Neural progenitor cell (in vitro differentiated cells): ENCODE measurements around the gene TRIM69. TPM values are rescaled to one million over a fixed set of nuclear protein-coding genes. Genes with fewer than 3 reads are reported as not detected.

Experiments
- DNase-seq: peaks from one replicate; pipeline ENCODE4 v3.0.0-alpha.2; 2016; ENCODE audit warnings: low spot score
- H2AFZ ChIP-seq: fragments of 200-600 bp; sonication (generic); replicated peaks from 2 replicates; pipeline ENCODE4 v1.6.1; 2016; ENCODE audit warnings: antibody characterized with exemption
- H3F3A ChIP-seq: fragments of 200-600 bp; sonication (generic); 2 replicates; pipeline ENCODE4 v1.6.1; 2016; ENCODE audit warnings: antibody characterized with exemption, low read depth
- H3K27ac ChIP-seq: fragments of 200-600 bp; sonication (generic); 2 replicates; pipeline ENCODE4 v1.5.1; 2016; ENCODE audit warnings: mild to moderate bottlenecking
- H3K27me3 ChIP-seq: fragments of 200-600 bp; sonication (generic); 2 replicates; pipeline ENCODE4 v1.6.1; 2016; ENCODE audit warnings: mild to moderate bottlenecking, moderate library complexity
- H3K36me3 ChIP-seq: fragments of 200-600 bp; sonication (generic); 2 replicates; pipeline ENCODE4 v1.5.1; 2016
- H3K4me1 ChIP-seq: fragments of 200-600 bp; sonication (generic); 2 replicates; pipeline ENCODE4 v1.6.1; 2016; ENCODE audit warnings: mixed run types
- H3K4me2 ChIP-seq: fragments of 200-600 bp; sonication (generic); 2 replicates; pipeline ENCODE4 v1.6.1; 2016
- H3K4me3 ChIP-seq: fragments of 200-600 bp; sonication (generic); 2 replicates; pipeline ENCODE4 v1.5.1; 2016
- H3K79me2 ChIP-seq: fragments of 200-600 bp; sonication (generic); 2 replicates; pipeline ENCODE4 v1.6.1; 2016; ENCODE audit warnings: low read depth
- H3K9ac ChIP-seq: fragments of 200-600 bp; sonication (generic); 2 replicates; pipeline ENCODE4 v1.6.1; 2016
- H3K9me3 ChIP-seq: fragments of 200-600 bp; sonication (generic); 2 replicates; pipeline ENCODE4 v1.5.1; 2016; ENCODE audit warnings: low read depth
- H4K20me1 ChIP-seq: fragments of 200-600 bp; sonication (generic); 2 replicates; pipeline ENCODE4 v1.6.1; 2016; ENCODE audit warnings: low read depth
- H3K27ac Mint-ChIP-seq: 3 replicates; pipeline ENCODE4 v1.8.0; 2021; ENCODE audit warnings: mixed read lengths
- H3K27me3 Mint-ChIP-seq: 2 replicates; pipeline ENCODE4 v1.8.0; 2022; ENCODE audit warnings: low read depth, mild to moderate bottlenecking, inconsistent platforms, moderate library complexity, mixed read lengths; ENCODE audit not compliant: insufficient read depth
- H3K36me3 Mint-ChIP-seq: 3 replicates; pipeline ENCODE4 v1.8.0; 2021; ENCODE audit warnings: mixed read lengths
- H3K4me1 Mint-ChIP-seq: 3 replicates; pipeline ENCODE4 v1.8.0; 2021; ENCODE audit warnings: mixed read lengths
- H3K4me3 Mint-ChIP-seq: 3 replicates; pipeline ENCODE4 v1.8.0; 2021; ENCODE audit warnings: mild to moderate bottlenecking, moderate library complexity, mixed read lengths
- H3K9me3 Mint-ChIP-seq: 3 replicates; pipeline ENCODE4 v1.8.0; 2020; ENCODE audit warnings: mixed read lengths
- CTCF ChIP-seq: fragments of 200-600 bp; sonication (generic); IDR thresholded peaks from 2 replicates; pipeline ENCODE4 v1.5.1; 2017; ENCODE audit warnings: antibody characterized with exemption, mild to moderate bottlenecking
- EZH2 ChIP-seq: fragments of 200-600 bp; sonication (generic); IDR thresholded peaks from 2 replicates; pipeline ENCODE4 v1.6.1; 2017; ENCODE audit warnings: antibody characterized with exemption, mild to moderate bottlenecking, moderate library complexity
- EZH2phosphoT487 ChIP-seq: fragments of 200-600 bp; sonication (generic); IDR thresholded peaks from 2 replicates; pipeline ENCODE4 v1.6.1; 2017; ENCODE audit warnings: antibody characterized with exemption
- small RNA-seq: library from RNA; depleted of rRNA; stranded (forward); fragments of <200 nt; gene quantifications from one replicate; pipeline ENCODE3, GENCODE V24; 2015
- total RNA-seq: library from RNA; depleted of rRNA; stranded (reverse); fragments of >200 nt; gene quantifications from 2 replicates; pipeline ENCODE4 v1.2.3, GENCODE V29; 2015; ENCODE audit warnings: low replicate concordance

TRIM69 gene
- total RNA-seq, 1 donor from 2014 or later, result 0.51 TPM

- peaks cover 2% of the 10 kb centered on the region for H3K27me3 Mint-ChIP-seq
- TF ChIP-seq CTCF (no peak), EZH2phosphoT487 (no peak), EZH2 (no peak)
Measured at GRCh38 chr15:44810237-44810636, 73.9 kb downstream of the TRIM69 start.

GRCh38 chr15:44811337-44811736 is 75.0 kb downstream of the TRIM69 start:
- Histone ChIP-seq H3K4me3 (no peak overlapping the region), H3K27ac (no peak overlapping the region), H3K4me2 (no peak overlapping the region), H3K9me3 (no peaks in the 10 kb centered on the region), H2AFZ (no peak overlapping the region), H3K79me2 (no peaks in the 10 kb centered on the region), H3K27me3 (peaks cover 3% of the 10 kb centered on the region), H3K9ac (no peak overlapping the region), H4K20me1 (no peaks in the 10 kb centered on the region), H3K36me3 (no peaks in the 10 kb centered on the region), H3K4me1 (no peaks in the 10 kb centered on the region), H3F3A (no peaks in the 10 kb centered on the region)
- no peak overlapping the region for H3K4me3 Mint-ChIP-seq
- H3K9me3 Mint-ChIP-seq, result no peaks in the 10 kb centered on the region
- H3K27ac Mint-ChIP-seq, result no peak overlapping the region
- H3K4me1 Mint-ChIP-seq, result no peaks in the 10 kb centered on the region
- TF ChIP-seq EZH2phosphoT487, result no peak
- no peak for TF ChIP-seq CTCF
- TF ChIP-seq EZH2, result no peak
- peaks cover 2% of the 10 kb centered on the region for H3K27me3 Mint-ChIP-seq
- H3K36me3 Mint-ChIP-seq, result no peaks in the 10 kb centered on the region
- DNase-seq, result no peak

More at GRCh38 chr15:44810237-44810636, 73.9 kb downstream of the TRIM69 start:
- Histone ChIP-seq H3K79me2 (no peaks in the 10 kb centered on the region), H3K36me3 (no peaks in the 10 kb centered on the region), H3K9me3 (no peaks in the 10 kb centered on the region), H3K27ac (no peak overlapping the region), H3K4me1 (no peaks in the 10 kb centered on the region), H2AFZ (no peak overlapping the region), H3K4me2 (no peak overlapping the region), H3K4me3 (no peak overlapping the region), H3K27me3 (peaks cover 3% of the 10 kb centered on the region), H4K20me1 (no peaks in the 10 kb centered on the region), H3F3A (no peaks in the 10 kb centered on the region), H3K9ac (no peak overlapping the region)
- no peaks in the 10 kb centered on the region for H3K36me3 Mint-ChIP-seq
- no peak overlapping the region for H3K4me3 Mint-ChIP-seq
- DNase-seq, result no peak
- H3K4me1 Mint-ChIP-seq, result no peaks in the 10 kb centered on the region
- H3K9me3 Mint-ChIP-seq, result no peaks in the 10 kb centered on the region
- no peak overlapping the region for H3K27ac Mint-ChIP-seq

GRCh38 chr15:44812029-44812517 is 75.7 kb downstream of the TRIM69 start:
- H3K27ac Mint-ChIP-seq, result no peak overlapping the region
- Histone ChIP-seq H2AFZ (no peak overlapping the region), H3K4me1 (no peaks in the 10 kb centered on the region), H3K4me3 (no peak overlapping the region), H3K36me3 (no peaks in the 10 kb centered on the region), H3K27me3 (peaks cover 3% of the 10 kb centered on the region), H3F3A (no peaks in the 10 kb centered on the region), H3K9ac (no peak overlapping the region), H4K20me1 (no peaks in the 10 kb centered on the region), H3K4me2 (no peak overlapping the region), H3K27ac (no peak overlapping the region), H3K79me2 (no peaks in the 10 kb centered on the region), H3K9me3 (no peaks in the 10 kb centered on the region)
- H3K9me3 Mint-ChIP-seq, result no peaks in the 10 kb centered on the region
- DNase-seq, result no peak
- TF ChIP-seq EZH2, result no peak
- no peaks in the 10 kb centered on the region for H3K36me3 Mint-ChIP-seq
- H3K4me1 Mint-ChIP-seq, result no peaks in the 10 kb centered on the region
- H3K27me3 Mint-ChIP-seq, result peaks cover 2% of the 10 kb centered on the region
- no peak overlapping the region for H3K4me3 Mint-ChIP-seq

- TF ChIP-seq EZH2phosphoT487, result no peak
- TF ChIP-seq EZH2, result no peak
- TF ChIP-seq CTCF, result no peak
- Histone ChIP-seq H3F3A (no peaks in the 10 kb centered on the region), H3K4me1 (no peaks in the 10 kb centered on the region), H2AFZ (no peak overlapping the region), H3K36me3 (no peaks in the 10 kb centered on the region), H3K9ac (no peak overlapping the region), H4K20me1 (no peaks in the 10 kb centered on the region), H3K4me2 (no peak overlapping the region), H3K9me3 (no peaks in the 10 kb centered on the region), H3K4me3 (no peak overlapping the region), H3K27me3 (no peaks in the 10 kb centered on the region), H3K27ac (no peak overlapping the region), H3K79me2 (no peaks in the 10 kb centered on the region)
- Mint-ChIP-seq H3K36me3 (no peaks in the 10 kb centered on the region), H3K27ac (no peak overlapping the region), H3K4me3 (no peak overlapping the region), H3K4me1 (no peaks in the 10 kb centered on the region), H3K9me3 (no peaks in the 10 kb centered on the region), H3K27me3 (peaks cover 2% of the 10 kb centered on the region)
- no peak for DNase-seq
Measured at GRCh38 chr15:44813231-44813630, 76.9 kb downstream of the TRIM69 start.

Small RNA genes lying within 50 kb of the gene (small RNA-seq; reads per million reads assigned to genes)
- not detected for gene RF00019

Other genes with a start within 250 kb of the TRIM69 start
- 43.8 and 76.2 TPM in 2 replicates for gene EIF3J, start 199.4 kb upstream of the TRIM69 start, total RNA-seq
- gene SPG11, start 72.9 kb upstream of the TRIM69 start, total RNA-seq, result 60.1 and 65.9 TPM in 2 replicates
- 0.68 TPM in 1 of 2 replicates, not detected in the other for gene PATL2, start 25.2 kb upstream of the TRIM69 start, total RNA-seq
- gene B2M, start 25.0 kb upstream of the TRIM69 start, total RNA-seq, result 73.5 and 120 TPM in 2 replicates
- not detected in 2 replicates for gene TERB2, start 220.2 kb downstream of the TRIM69 start, total RNA-seq